Loucy (cell line): Measurements from ENCODE around the gene BCAS3.
"Not testable (repeated sequence)": the region's sequence is repeated elsewhere in the genome, so short reads cannot be mapped to it uniquely, and the experiment has no call there.

ENCODE experiments used
- H2AFZ ChIP-seq: fragments of 200-600 bp; sonication (generic); 2 replicates; pipeline ENCODE4 v1.6.0; 2016; ENCODE audit warnings: antibody characterized with exemption, mild to moderate bottlenecking, low read length, moderate library complexity
- H3F3A ChIP-seq: fragments of 200-600 bp; 2 replicates; pipeline ENCODE4 v1.6.0; 2016; ENCODE audit warnings: antibody characterized with exemption, low read depth, mild to moderate bottlenecking
- H3K27me3 ChIP-seq: fragments of 200-600 bp; sonication (generic); 2 replicates; pipeline ENCODE4 v1.6.1; 2014; ENCODE audit warnings: low read length, mild to moderate bottlenecking; ENCODE audit not compliant: insufficient read depth, poor library complexity, severe bottlenecking
- H3K36me3 ChIP-seq: fragments of 200-600 bp; sonication (generic); 2 replicates; pipeline ENCODE4 v1.6.1; 2016; ENCODE audit warnings: low read length; ENCODE audit not compliant: insufficient read depth
- H3K4me1 ChIP-seq: fragments of 200-600 bp; sonication (generic); 2 replicates; pipeline ENCODE4 v1.5.1; 2014; ENCODE audit warnings: low read length, mild to moderate bottlenecking; ENCODE audit not compliant: insufficient read depth, poor library complexity, severe bottlenecking
- H3K4me2 ChIP-seq: fragments of 200-600 bp; sonication (generic); 2 replicates; pipeline ENCODE4 v1.6.0; 2014; ENCODE audit warnings: antibody characterized with exemption, low read length, low read depth, mild to moderate bottlenecking; ENCODE audit not compliant: poor library complexity, severe bottlenecking
- H3K4me3 ChIP-seq: fragments of 200-600 bp; sonication (generic); 2 replicates; pipeline ENCODE4 v1.5.1; 2014; ENCODE audit warnings: low read length, mild to moderate bottlenecking, mixed read lengths; ENCODE audit not compliant: poor library complexity, severe bottlenecking
- H3K79me2 ChIP-seq: fragments of 200-600 bp; sonication (generic); 2 replicates; pipeline ENCODE4 v1.6.1; 2014; ENCODE audit warnings: low read length; ENCODE audit not compliant: insufficient read depth
- H3K9ac ChIP-seq: fragments of 200-600 bp; sonication (generic); 2 replicates; pipeline ENCODE4 v1.6.0; 2014; ENCODE audit warnings: mild to moderate bottlenecking, low read depth, low read length, moderate library complexity; ENCODE audit not compliant: poor library complexity, severe bottlenecking
- H3K9me2 ChIP-seq: fragments of 200-600 bp; sonication (generic); replicated peaks from 2 replicates; pipeline ENCODE4 v1.6.1; 2016; ENCODE audit warnings: low read depth, low read length, mixed read lengths
- H3K9me3 ChIP-seq: fragments of 200-600 bp; sonication (generic); 2 replicates; pipeline ENCODE4 v1.6.1; 2014; ENCODE audit warnings: mild to moderate bottlenecking, antibody characterized with exemption, low read length, low read depth; ENCODE audit not compliant: insufficient read depth
- H4K20me1 ChIP-seq: fragments of 200-600 bp; sonication (generic); 2 replicates; pipeline ENCODE4 v1.6.0; 2014; ENCODE audit warnings: antibody characterized with exemption, low read length, mild to moderate bottlenecking; ENCODE audit not compliant: insufficient read depth, poor library complexity, severe bottlenecking
- EZH2phosphoT487 ChIP-seq: fragments of 200-600 bp; IDR thresholded peaks from 2 replicates; pipeline ENCODE4 v1.6.1; 2018; ENCODE audit warnings: antibody characterized with exemption, mild to moderate bottlenecking, moderate library complexity, borderline replicate concordance
- TF ChIP-seq, protein P1 (sequence below): fragments of 200-600 bp; sonication (generic); conservative IDR thresholded peaks from 2 replicates; pipeline ENCODE4 v1.5.1; 2014; ENCODE audit warnings: mild to moderate bottlenecking, antibody characterized with exemption, low read length

Gene BCAS3

DNA sequence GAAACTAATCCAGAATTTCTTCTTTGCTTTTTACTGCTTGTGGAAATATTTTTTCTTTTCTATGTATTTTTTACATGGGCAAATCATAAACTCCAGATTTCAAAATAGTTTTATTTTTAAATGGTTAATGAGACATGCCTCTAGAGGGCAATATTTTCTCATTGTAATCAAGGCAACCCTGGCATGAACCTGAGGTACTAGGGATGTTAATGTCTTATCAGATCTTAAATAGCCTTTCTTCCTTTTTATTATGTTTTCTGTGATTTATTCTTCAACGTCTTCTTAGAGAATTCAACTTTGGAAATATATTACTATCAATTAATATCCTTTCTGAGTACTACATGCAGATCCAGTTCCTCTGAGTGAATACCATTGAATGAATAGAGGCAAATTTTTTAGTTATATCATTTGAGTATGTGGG lies 324.7 kb downstream of the BCAS3 start:
- Histone ChIP-seq H3K36me3 (no peaks in the 10 kb centered on the region), H3K9me2 (no peaks in the 10 kb centered on the region), H3K9ac (no peak overlapping the region), H3K27me3 (no peaks in the 10 kb centered on the region), H4K20me1 (no peaks in the 10 kb centered on the region), H3K4me1 (no peaks in the 10 kb centered on the region), H3K79me2 (no peaks in the 10 kb centered on the region), H3K4me2 (no peak overlapping the region), H3K4me3 (no peak overlapping the region), H2AFZ (no peak overlapping the region), H3K9me3 (no peaks in the 10 kb centered on the region), H3F3A (no peaks in the 10 kb centered on the region)
- TF ChIP-seq EZH2phosphoT487, result no peak
- TF ChIP-seq, protein P1, sequence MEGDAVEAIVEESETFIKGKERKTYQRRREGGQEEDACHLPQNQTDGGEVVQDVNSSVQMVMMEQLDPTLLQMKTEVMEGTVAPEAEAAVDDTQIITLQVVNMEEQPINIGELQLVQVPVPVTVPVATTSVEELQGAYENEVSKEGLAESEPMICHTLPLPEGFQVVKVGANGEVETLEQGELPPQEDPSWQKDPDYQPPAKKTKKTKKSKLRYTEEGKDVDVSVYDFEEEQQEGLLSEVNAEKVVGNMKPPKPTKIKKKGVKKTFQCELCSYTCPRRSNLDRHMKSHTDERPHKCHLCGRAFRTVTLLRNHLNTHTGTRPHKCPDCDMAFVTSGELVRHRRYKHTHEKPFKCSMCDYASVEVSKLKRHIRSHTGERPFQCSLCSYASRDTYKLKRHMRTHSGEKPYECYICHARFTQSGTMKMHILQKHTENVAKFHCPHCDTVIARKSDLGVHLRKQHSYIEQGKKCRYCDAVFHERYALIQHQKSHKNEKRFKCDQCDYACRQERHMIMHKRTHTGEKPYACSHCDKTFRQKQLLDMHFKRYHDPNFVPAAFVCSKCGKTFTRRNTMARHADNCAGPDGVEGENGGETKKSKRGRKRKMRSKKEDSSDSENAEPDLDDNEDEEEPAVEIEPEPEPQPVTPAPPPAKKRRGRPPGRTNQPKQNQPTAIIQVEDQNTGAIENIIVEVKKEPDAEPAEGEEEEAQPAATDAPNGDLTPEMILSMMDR, result peak; percentile 78

- Histone ChIP-seq H3K9me3 (no peaks in the 10 kb centered on the region), H3K36me3 (no peaks in the 10 kb centered on the region), H3K27me3 (no peaks in the 10 kb centered on the region), H3F3A (no peaks in the 10 kb centered on the region), H3K4me2 (no peak overlapping the region), H2AFZ (no peak overlapping the region), H3K4me1 (no peaks in the 10 kb centered on the region), H3K4me3 (no peak overlapping the region), H4K20me1 (no peaks in the 10 kb centered on the region), H3K9me2 (no peaks in the 10 kb centered on the region), H3K9ac (no peak overlapping the region), H3K79me2 (no peaks in the 10 kb centered on the region)
- TF ChIP-seq, protein P1, result no peak
- TF ChIP-seq EZH2phosphoT487, result no peak
Observed at GRCh38 chr17:61005358-61005757, 327.7 kb downstream of the BCAS3 start.

- not testable (repeated sequence) for H3K4me2 ChIP-seq, H3K9me2 ChIP-seq, H3K9me3 ChIP-seq, H4K20me1 ChIP-seq, H3K4me3 ChIP-seq, H3K79me2 ChIP-seq, H3K27me3 ChIP-seq, H2AFZ ChIP-seq, H3K4me1 ChIP-seq, H3K9ac ChIP-seq, H3K36me3 ChIP-seq, H3F3A ChIP-seq
Observed at GRCh38 chr17:61005958-61006357, 328.3 kb downstream of the BCAS3 start.

DNA sequence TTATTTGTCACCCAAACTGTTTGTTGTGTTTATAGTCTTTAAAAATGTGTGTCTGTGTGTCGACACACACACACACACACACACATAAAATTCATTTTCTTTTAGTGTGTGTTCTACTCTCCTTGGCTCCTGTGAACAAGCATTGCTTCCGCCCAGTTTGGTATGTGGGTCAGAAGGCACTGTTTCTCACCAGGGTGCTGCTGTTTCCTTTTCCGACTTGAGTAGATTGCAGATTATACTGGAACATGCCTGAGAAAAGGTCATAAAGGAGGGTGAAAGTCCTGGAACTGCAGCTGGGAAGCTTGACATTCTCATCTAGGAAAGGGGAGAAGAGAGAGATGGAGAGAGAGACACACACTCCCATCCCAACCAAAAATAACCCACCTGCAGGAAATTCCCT lies 330.3 kb downstream of the BCAS3 start:
- H3K9me2 ChIP-seq, result no peaks in the 10 kb centered on the region
- H4K20me1 ChIP-seq, result no peaks in the 10 kb centered on the region
- H3K4me3 ChIP-seq, result no peak overlapping the region
- H3K9ac ChIP-seq, result no peak overlapping the region
- no peaks in the 10 kb centered on the region for H3K4me1 ChIP-seq
- H3K9me3 ChIP-seq, result no peaks in the 10 kb centered on the region
- H3K4me2 ChIP-seq, result no peak overlapping the region
- no peak overlapping the region for H2AFZ ChIP-seq
- H3F3A ChIP-seq, result no peaks in the 10 kb centered on the region
- TF ChIP-seq EZH2phosphoT487, result no peak
- TF ChIP-seq, protein P1, result no peak
- H3K27me3 ChIP-seq, result no peaks in the 10 kb centered on the region
- H3K79me2 ChIP-seq, result no peaks in the 10 kb centered on the region
- H3K36me3 ChIP-seq, result no peaks in the 10 kb centered on the region
